Mesenchymal stem cell (in vitro differentiated cells and primary cell): ENCODE results near the gene ERI3.

ENCODE experiments used
- DNase-seq: peaks from one replicate; pipeline ENCODE4 v3.0.0-alpha.2; 2013
- H2AFZ ChIP-seq: one replicate; pipeline ENCODE4 v1.6.1; 2013; ENCODE audit warnings: low read depth, mild to moderate bottlenecking, control low read depth, inconsistent platforms, low read length, moderate library complexity
- H2AK5ac ChIP-seq: 2 replicates; pipeline ENCODE4 v1.6.1; 2013; ENCODE audit warnings: low read length, moderate library complexity, mild to moderate bottlenecking, inconsistent platforms; ENCODE audit not compliant: severe bottlenecking
- H2BK120ac ChIP-seq: one replicate; pipeline ENCODE4 v1.6.1; 2013; ENCODE audit warnings: low read depth, mild to moderate bottlenecking, inconsistent platforms, low read length, moderate library complexity
- H2BK12ac ChIP-seq, 2 experiments: one replicate each; pipeline ENCODE4 v1.6.1; 2013; ENCODE audit warnings: inconsistent platforms in 2 of 2, low read length in 2 of 2, mild to moderate bottlenecking in 2 of 2, moderate library complexity in 2 of 2, control low read depth in 1 of 2
- H2BK15ac ChIP-seq: one replicate; pipeline ENCODE4 v1.6.1; 2013; ENCODE audit warnings: mild to moderate bottlenecking, low read depth, inconsistent platforms; ENCODE audit not compliant: poor library complexity, severe bottlenecking
- H2BK5ac ChIP-seq: 2 replicates; pipeline ENCODE4 v1.6.1; 2013; ENCODE audit warnings: low read depth, mild to moderate bottlenecking, low read length, control low read depth, inconsistent platforms; ENCODE audit not compliant: poor library complexity, severe bottlenecking
- H3K14ac ChIP-seq, 2 experiments: one replicate each; pipeline ENCODE4 v1.6.1; 2013; ENCODE audit warnings: inconsistent platforms in 2 of 2, low read length in 2 of 2, control low read depth in 1 of 2, mild to moderate bottlenecking in 1 of 2, moderate library complexity in 1 of 2
- H3K18ac ChIP-seq, 2 experiments: one replicate each; pipeline ENCODE4 v1.6.1; 2013; ENCODE audit warnings: inconsistent platforms in 2 of 2, low read length in 2 of 2, control low read depth in 1 of 2, low read depth in 1 of 2, mild to moderate bottlenecking in 1 of 2
- H3K23ac ChIP-seq, 2 experiments: one replicate each; pipeline ENCODE4 v1.6.1; 2013; ENCODE audit warnings: inconsistent platforms in 2 of 2, low read length in 2 of 2, mild to moderate bottlenecking in 2 of 2, moderate library complexity in 2 of 2, control low read depth in 1 of 2
- H3K27ac ChIP-seq: 2 replicates; pipeline ENCODE4 v1.5.1; 2013; ENCODE audit warnings: mild to moderate bottlenecking, moderate library complexity, low read length, control low read depth, inconsistent platforms; ENCODE audit not compliant: poor library complexity, severe bottlenecking
- H3K27me3 ChIP-seq, 2 experiments: 2 replicates each; pipeline versions ENCODE4 v1.6.1 to v1.7.0; 2013; ENCODE audit warnings: low read length in 2 of 2, mild to moderate bottlenecking in 2 of 2, moderate library complexity in 2 of 2, control low read depth in 1 of 2, inconsistent platforms in 1 of 2; ENCODE audit not compliant: control insufficient read depth in 1 of 2, insufficient read depth in 1 of 2
- H3K36me3 ChIP-seq, 2 experiments: 2 replicates each; pipeline versions ENCODE4 v1.6.1 to v1.7.0; 2013; ENCODE audit warnings: low read length in 2 of 2, control low read depth in 1 of 2, inconsistent platforms in 1 of 2, low read depth in 1 of 2, mild to moderate bottlenecking in 1 of 2; ENCODE audit not compliant: insufficient read depth in 2 of 2, control insufficient read depth in 1 of 2
- H3K4ac ChIP-seq, 2 experiments: one replicate each; pipeline ENCODE4 v1.6.1; 2013; ENCODE audit warnings: inconsistent platforms in 2 of 2, low read length in 2 of 2, mild to moderate bottlenecking in 2 of 2, moderate library complexity in 2 of 2, control low read depth in 1 of 2, low read depth in 1 of 2
- H3K4me1 ChIP-seq: 2 replicates; pipeline ENCODE4 v1.6.1; 2013; ENCODE audit warnings: low read depth, low read length, control low read depth; ENCODE audit not compliant: control insufficient read depth, insufficient read depth
- H3K4me2 ChIP-seq: 2 replicates; pipeline ENCODE4 v1.6.1; 2013; ENCODE audit warnings: low read length, mild to moderate bottlenecking, inconsistent platforms; ENCODE audit not compliant: poor library complexity, severe bottlenecking
- H3K4me3 ChIP-seq, 2 experiments: 2 replicates each; pipeline versions ENCODE4 v1.5.1 to v1.7.0; 2013; ENCODE audit warnings: low read length in 2 of 2, mild to moderate bottlenecking in 2 of 2, control low read depth in 1 of 2, low read depth in 1 of 2; ENCODE audit not compliant: insufficient read depth in 1 of 2
- H3K79me1 ChIP-seq: replicated peaks from 2 replicates; pipeline ENCODE4 v1.6.1; 2013; ENCODE audit warnings: mild to moderate bottlenecking, control low read depth, low read length, inconsistent platforms; ENCODE audit not compliant: poor library complexity, severe bottlenecking
- H3K9ac ChIP-seq: 2 replicates; pipeline ENCODE4 v1.7.0; 2013; ENCODE audit warnings: mild to moderate bottlenecking, low read length, moderate library complexity
- H3K9me3 ChIP-seq: 2 replicates; pipeline ENCODE4 v1.7.0; 2013; ENCODE audit warnings: mild to moderate bottlenecking, low read length; ENCODE audit not compliant: control insufficient read depth
- H4K8ac ChIP-seq: one replicate; pipeline ENCODE4 v1.6.1; 2013; ENCODE audit warnings: inconsistent platforms, mild to moderate bottlenecking, low read length, moderate library complexity
- H4K91ac ChIP-seq: one replicate; pipeline ENCODE4 v1.6.1; 2013; ENCODE audit warnings: mild to moderate bottlenecking, low read length, inconsistent platforms
- WGBS: methylation state at CpG from one replicate; pipeline ENCODE4 v1.1.7; 2013; ENCODE audit warnings: mixed read lengths; 5-methylcytosine and 5-hydroxymethylcytosine counted together

The ERI3 gene

DNA sequence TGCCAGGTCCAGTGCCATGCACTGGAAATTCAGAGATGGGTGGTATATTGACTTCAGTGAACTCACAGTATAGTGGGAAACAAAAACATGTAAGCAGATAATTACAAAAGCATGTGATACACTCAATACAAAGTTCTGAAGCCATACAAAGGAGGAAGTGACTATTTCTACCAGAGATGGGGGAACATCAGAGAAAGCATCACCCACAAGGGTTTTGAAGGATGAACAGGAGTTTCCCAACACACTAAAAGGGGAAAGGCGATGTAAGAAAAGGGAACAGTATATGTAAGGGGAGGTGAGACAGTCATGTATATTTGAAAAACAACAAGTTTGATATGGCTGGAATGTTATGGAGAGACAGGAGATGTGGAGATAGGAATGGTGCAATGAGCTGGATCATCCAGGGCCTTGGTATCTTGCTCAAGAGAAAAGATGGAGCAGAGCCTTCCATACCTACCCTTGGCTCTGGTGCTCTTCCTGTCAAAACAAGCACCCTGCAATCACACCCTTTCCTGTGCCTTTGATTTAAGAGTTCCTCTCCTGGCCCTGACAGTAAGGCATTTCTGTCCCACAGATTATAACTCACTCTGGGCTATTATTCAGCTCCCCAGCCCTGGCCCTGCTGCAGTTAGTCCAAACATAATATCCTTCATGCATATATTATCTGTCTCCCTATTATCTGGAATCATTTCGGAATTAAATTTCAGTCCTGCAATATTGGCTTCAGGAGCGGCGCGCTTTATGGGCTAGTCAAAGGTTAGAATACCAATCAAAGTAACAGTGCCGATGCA is 81.3 kb downstream of the ERI3 start:
- Histone ChIP-seq H3K36me3 (peaks cover 6 to 7% of the 10 kb centered on the region in 2 experiments), H4K8ac (no peak overlapping the region), H3K79me1 (peaks cover 32% of the 10 kb centered on the region), H3K4ac (no peak overlapping the region), H2AFZ (no peak overlapping the region), H3K9me3 (no peaks in the 10 kb centered on the region), H3K23ac (no peak overlapping the region), H2BK5ac (no peak overlapping the region), H3K9ac (no peak overlapping the region), H3K27ac (no peak overlapping the region), H2AK5ac (no peak overlapping the region), H2BK15ac (no peak overlapping the region), H2BK120ac (no peak overlapping the region), H3K4me2 (no peak overlapping the region), H3K4me1 (peaks cover 2% of the 10 kb centered on the region), H3K4me3 (no peak overlapping the region), H2BK12ac (no peak overlapping the region), H3K14ac (no peak overlapping the region), H3K27me3 (no peaks in the 10 kb centered on the region), H4K91ac (no peak overlapping the region), H3K18ac (no peak overlapping the region)
- WGBS, result over 99% methylated on average over 5 of the region's 6 CpGs
- no peak for DNase-seq

DNA sequence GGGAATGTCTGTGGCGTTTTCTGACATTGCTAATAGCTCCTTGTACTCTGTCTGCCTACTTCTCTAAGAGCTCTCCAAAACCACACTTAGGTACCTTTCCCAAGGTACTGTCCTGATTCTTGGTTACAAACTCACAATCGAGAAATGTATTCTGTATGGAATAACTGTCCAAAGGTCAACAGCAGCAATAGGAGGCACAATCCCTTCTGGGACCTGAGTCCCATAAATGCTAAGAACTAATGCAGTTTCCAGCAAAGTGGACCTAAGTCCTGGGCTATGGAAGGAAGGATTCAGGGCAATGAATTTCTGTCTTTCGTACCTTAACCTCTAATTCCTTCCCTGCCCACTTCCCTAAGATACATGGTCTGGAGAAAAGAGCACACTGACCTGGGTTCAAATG is 82.1 kb downstream of the ERI3 start:
- Histone ChIP-seq H3K4ac (no peak overlapping the region), H3K27me3 (no peaks in the 10 kb centered on the region), H3K18ac (no peak overlapping the region), H3K14ac (no peak overlapping the region), H4K91ac (no peak overlapping the region), H2BK15ac (no peak overlapping the region), H3K9me3 (no peaks in the 10 kb centered on the region), H2BK12ac (no peak overlapping the region), H4K8ac (no peak overlapping the region), H2BK5ac (no peak overlapping the region), H2AFZ (no peak overlapping the region), H3K4me2 (no peak overlapping the region), H2AK5ac (no peak overlapping the region), H2BK120ac (no peak overlapping the region), H3K4me3 (no peak overlapping the region), H3K79me1 (peaks cover 34% of the 10 kb centered on the region), H3K4me1 (peaks cover 2% of the 10 kb centered on the region), H3K36me3 (peaks cover 6 to 7% of the 10 kb centered on the region in 2 experiments), H3K23ac (no peak overlapping the region), H3K9ac (no peak overlapping the region), H3K27ac (no peak overlapping the region)
- WGBS, result over 99% methylated on average over 3 of the region's 3 CpGs
- no peak for DNase-seq

GRCh38 chr1:44271646-44272045 is 83.4 kb downstream of the ERI3 start:
- Histone ChIP-seq H3K4me2 (no peak overlapping the region), H2AK5ac (no peak overlapping the region), H4K8ac (no peak overlapping the region), H2BK15ac (no peak overlapping the region), H3K23ac (no peak overlapping the region), H3K9ac (no peak overlapping the region), H3K4me1 (peaks cover 2% of the 10 kb centered on the region), H3K79me1 (peaks cover 40% of the 10 kb centered on the region), H3K4me3 (no peak overlapping the region), H3K4ac (no peak overlapping the region), H2BK12ac (no peak overlapping the region), H3K27ac (no peak overlapping the region), H2AFZ (no peak overlapping the region), H4K91ac (no peak overlapping the region), H3K14ac (no peak overlapping the region), H2BK120ac (no peak overlapping the region), H3K9me3 (no peaks in the 10 kb centered on the region), H3K36me3 (peaks cover 7 to 10% of the 10 kb centered on the region in 2 experiments), H3K18ac (no peak overlapping the region), H2BK5ac (no peak overlapping the region), H3K27me3 (no peaks in the 10 kb centered on the region)
- DNase-seq, result no peak
- 100% methylated on average over 3 of the region's 3 CpGs for WGBS

GRCh38 chr1:44270686-44271628 is 84.1 kb downstream of the ERI3 start:
- H3K27ac ChIP-seq, result no peak overlapping the region
- H3K9me3 ChIP-seq, result no peaks in the 10 kb centered on the region
- no peak overlapping the region for H4K8ac ChIP-seq
- no peaks in the 10 kb centered on the region for H3K27me3 ChIP-seq
- H2BK15ac ChIP-seq, result no peak overlapping the region
- no peak overlapping the region for H3K18ac ChIP-seq
- H3K4me2 ChIP-seq, result no peak overlapping the region
- H4K91ac ChIP-seq, result no peak overlapping the region
- no peak overlapping the region for H2BK5ac ChIP-seq
- DNase-seq, result no peak
- peaks cover 2% of the 10 kb centered on the region for H3K4me1 ChIP-seq
- H3K36me3 ChIP-seq, result peaks cover 7 to 10% of the 10 kb centered on the region in 2 experiments
- no peak overlapping the region for H2BK120ac ChIP-seq
- 89% methylated on average over 6 of the region's 6 CpGs for WGBS
- peaks cover 39% of the 10 kb centered on the region for H3K79me1 ChIP-seq
- H3K14ac ChIP-seq, result no peak overlapping the region
- no peak overlapping the region for H3K9ac ChIP-seq
- H2AFZ ChIP-seq, result no peak overlapping the region
- no peak overlapping the region for H2AK5ac ChIP-seq
- H2BK12ac ChIP-seq, result no peak overlapping the region
- no peak overlapping the region for H3K23ac ChIP-seq
- no peak overlapping the region for H3K4ac ChIP-seq
- H3K4me3 ChIP-seq, result no peak overlapping the region
